Fibroblast of lung (primary cell): Measurements from ENCODE around the gene ANO2. TPM values are rescaled to one million over a fixed set of nuclear protein-coding genes. Genes with fewer than 3 reads are reported as not detected.

ENCODE experiments used
- DNase-seq, 2 donors: peaks; one replicate each; pipeline versions ENCODE4 v3.0.0 to v3.0.0-alpha.2; 2010; ENCODE audit warnings: low read depth in 2 of 2
- H2AFZ ChIP-seq: 2 replicates; pipeline ENCODE4 v1.5.1; 2012; ENCODE audit warnings: low read length, control low read depth, inconsistent platforms
- H3K27ac ChIP-seq: 2 replicates; pipeline ENCODE4 v1.5.1; 2011; ENCODE audit warnings: low read length, control low read depth; ENCODE audit not compliant: insufficient read depth
- H3K27me3 ChIP-seq: 2 replicates; pipeline ENCODE4 v1.5.1; 2011; ENCODE audit warnings: mild to moderate bottlenecking, low read length; ENCODE audit not compliant: control insufficient read depth, insufficient read depth
- H3K36me3 ChIP-seq: 2 replicates; pipeline ENCODE4 v1.5.1; 2011; ENCODE audit warnings: low read length; ENCODE audit not compliant: control insufficient read depth, insufficient read depth
- H3K4me1 ChIP-seq: 2 replicates; pipeline ENCODE4 v1.5.1; 2011; ENCODE audit warnings: low read length; ENCODE audit not compliant: control insufficient read depth, insufficient read depth; ENCODE audit errors: extremely low read depth
- H3K4me2 ChIP-seq: 2 replicates; pipeline ENCODE4 v1.5.1; 2011; ENCODE audit warnings: low read length, control low read depth; ENCODE audit not compliant: insufficient read depth; ENCODE audit errors: extremely low read depth
- H3K4me3 ChIP-seq, 4 experiments: fragments of 200-600 bp in 1 of 4; sonication (generic) in 1 of 4; replicated peaks in 1 of 4; 2 replicates each; pipeline ENCODE4 v1.5.1; 2011 to 2016; ENCODE audit warnings: low read length in 4 of 4, low read depth in 3 of 4, mild to moderate bottlenecking in 3 of 4, control low read depth in 2 of 4, inconsistent platforms in 1 of 4, mixed read lengths in 1 of 4; ENCODE audit not compliant: insufficient read depth in 1 of 4; ENCODE audit errors: control extremely low read depth in 1 of 4
- H3K79me2 ChIP-seq: 2 replicates; pipeline ENCODE4 v1.5.1; 2012; ENCODE audit warnings: mild to moderate bottlenecking, low read length, inconsistent platforms; ENCODE audit not compliant: control insufficient read depth, insufficient read depth
- H3K9ac ChIP-seq: 2 replicates; pipeline ENCODE4 v1.5.1; 2011; ENCODE audit warnings: mild to moderate bottlenecking, low read length, control low read depth; ENCODE audit not compliant: insufficient read depth
- H3K9me3 ChIP-seq: 2 replicates; pipeline ENCODE4 v1.5.1; 2012; ENCODE audit warnings: low read depth, low read length; ENCODE audit not compliant: control insufficient read depth, insufficient read depth
- H4K20me1 ChIP-seq: 2 replicates; pipeline ENCODE4 v1.5.1; 2011; ENCODE audit warnings: low read length; ENCODE audit not compliant: control insufficient read depth, insufficient read depth; ENCODE audit errors: extremely low read depth
- CTCF ChIP-seq, 2 donors: IDR thresholded peaks in 1 of 2; conservative IDR thresholded peaks in 1 of 2; 1 replicate in 1 of 2; 2 replicates in 1 of 2; pipeline ENCODE4 v1.5.1; 2011 to 2012; ENCODE audit warnings: low read length in 2 of 2, control low read depth in 1 of 2, inconsistent platforms in 1 of 2, low read depth in 1 of 2, mild to moderate bottlenecking in 1 of 2
- EZH2 ChIP-seq: IDR thresholded peaks from 2 replicates; pipeline ENCODE4 v1.5.1; 2012; ENCODE audit warnings: low read length, control low read depth, mild to moderate bottlenecking; ENCODE audit errors: missing control alignments
- polyA plus RNA-seq, 2 donors: library from polyadenylated mRNA; depleted of rRNA in 1 of 2; stranded (reverse) in 1 of 2; unstranded in 1 of 2; fragments of >200 nt; gene quantifications; 2 replicates each; pipeline ENCODE4 v1.2.1, GENCODE V29; 2011 to 2012; ENCODE audit warnings: missing spikeins in 1 of 2
- total RNA-seq: library from RNA; depleted of rRNA; stranded (reverse); fragments of >200 nt; gene quantifications from 2 replicates; pipeline ENCODE4 v1.2.1, GENCODE V29; 2014

Gene ANO2
- total and polyA plus RNA-seq, 2 donors (not counting 1 experiment from before 2014, with no cell fraction given) = 0.15 to 0.17 TPM

- Histone ChIP-seq H2AFZ (no peak overlapping the region), H4K20me1 (no peaks in the 10 kb centered on the region), H3K27me3 (peaks cover 7% of the 10 kb centered on the region), H3K9ac (no peak overlapping the region), H3K9me3 (no peaks in the 10 kb centered on the region), H3K36me3 (no peaks in the 10 kb centered on the region), H3K27ac (no peak overlapping the region), H3K4me1 (no peaks in the 10 kb centered on the region), H3K4me2 (no peak overlapping the region), H3K4me3 (no peak overlapping the region), H3K79me2 (no peaks in the 10 kb centered on the region)
- DNase-seq = no peak
- TF ChIP-seq CTCF (conservative IDR thresholded peaks at IDR 0.05 in 1 of 2, IDR thresholded peaks at IDR 0.05 in 1 of 2; ENCODE audit: low read depth in 1 of 2, low read length in 2 of 2) (no peak), EZH2 (no peak)
These were observed 314.3 kb downstream of the ANO2 start for GRCh38 chr12:5630726-5631125.

- no peak for TF ChIP-seq CTCF (conservative IDR thresholded peaks at IDR 0.05 in 1 of 2, IDR thresholded peaks at IDR 0.05 in 1 of 2; ENCODE audit: low read depth in 1 of 2, low read length in 2 of 2)
- no peak for TF ChIP-seq EZH2
- Histone ChIP-seq H4K20me1 (no peaks in the 10 kb centered on the region), H2AFZ (no peak overlapping the region), H3K9me3 (no peaks in the 10 kb centered on the region), H3K27ac (no peak overlapping the region), H3K79me2 (no peaks in the 10 kb centered on the region), H3K36me3 (no peaks in the 10 kb centered on the region), H3K4me1 (no peaks in the 10 kb centered on the region), H3K4me3 (no peak overlapping the region), H3K4me2 (no peak overlapping the region), H3K9ac (no peak overlapping the region), H3K27me3 (peaks cover 3% of the 10 kb centered on the region)
- DNase-seq = no peak
These were observed 316.6 kb downstream of the ANO2 start for GRCh38 chr12:5628501-5628900.

- Histone ChIP-seq H3K79me2 (no peaks in the 10 kb centered on the region), H3K4me2 (no peak overlapping the region), H3K27ac (no peak overlapping the region), H2AFZ (no peak overlapping the region), H3K4me1 (no peaks in the 10 kb centered on the region), H4K20me1 (no peaks in the 10 kb centered on the region), H3K9ac (no peak overlapping the region), H3K27me3 (peaks cover 3% of the 10 kb centered on the region), H3K9me3 (no peaks in the 10 kb centered on the region), H3K4me3 (no peak overlapping the region), H3K36me3 (no peaks in the 10 kb centered on the region)
- no peak for DNase-seq
- TF ChIP-seq EZH2 = no peak
- no peak for TF ChIP-seq CTCF (conservative IDR thresholded peaks at IDR 0.05 in 1 of 2, IDR thresholded peaks at IDR 0.05 in 1 of 2; ENCODE audit: low read depth in 1 of 2, low read length in 2 of 2)
These were observed 317.9 kb downstream of the ANO2 start for GRCh38 chr12:5627053-5627630.
